ENCODE results near the gene KRT1.

DNA sequence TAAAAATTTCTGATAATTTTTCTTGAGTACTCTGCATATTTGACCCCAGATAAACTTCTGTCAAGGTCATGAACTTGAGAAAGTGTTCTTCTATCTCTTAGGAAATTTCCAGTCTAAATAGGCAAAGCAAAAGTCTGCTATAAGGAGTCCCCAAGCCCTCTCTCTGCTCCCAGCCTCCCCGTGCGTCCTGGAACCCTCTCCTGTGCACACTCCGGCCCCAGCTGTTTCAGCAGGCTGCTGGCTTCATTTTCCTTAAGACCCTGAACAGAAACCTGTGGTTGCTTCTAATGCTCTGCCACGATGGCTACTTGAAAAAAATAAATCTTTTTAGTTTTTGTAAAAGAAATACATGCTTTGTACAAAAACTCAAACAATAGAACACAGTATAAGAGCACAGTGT lies 42.9 kb downstream of the KRT1 start:
- no peak for TF ChIP-seq ARNT (IDR thresholded peaks at IDR 0.05)
- no peak for TF ChIP-seq SUZ12 (IDR thresholded peaks at IDR 0.05)
- TF ChIP-seq HDGF (IDR thresholded peaks at IDR 0.05; ENCODE audit: borderline replicate concordance): no peak
- TF ChIP-seq FOXM1 (IDR thresholded peaks at IDR 0.05; ENCODE audit: borderline replicate concordance): no peak
- no peak for TF ChIP-seq TARDBP (IDR thresholded peaks at IDR 0.05)
- TF ChIP-seq, protein P1, sequence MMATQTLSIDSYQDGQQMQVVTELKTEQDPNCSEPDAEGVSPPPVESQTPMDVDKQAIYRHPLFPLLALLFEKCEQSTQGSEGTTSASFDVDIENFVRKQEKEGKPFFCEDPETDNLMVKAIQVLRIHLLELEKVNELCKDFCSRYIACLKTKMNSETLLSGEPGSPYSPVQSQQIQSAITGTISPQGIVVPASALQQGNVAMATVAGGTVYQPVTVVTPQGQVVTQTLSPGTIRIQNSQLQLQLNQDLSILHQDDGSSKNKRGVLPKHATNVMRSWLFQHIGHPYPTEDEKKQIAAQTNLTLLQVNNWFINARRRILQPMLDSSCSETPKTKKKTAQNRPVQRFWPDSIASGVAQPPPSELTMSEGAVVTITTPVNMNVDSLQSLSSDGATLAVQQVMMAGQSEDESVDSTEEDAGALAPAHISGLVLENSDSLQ (IDR thresholded peaks at IDR 0.05): no peak
- TF ChIP-seq FOXA1 (IDR thresholded peaks at IDR 0.05): no peak
- TF ChIP-seq FOXK2 (IDR thresholded peaks at IDR 0.05): no peak
